Melanocyte of skin (primary cell): ENCODE results near the gene ADAMTS2. TPM values are rescaled to one million over a fixed set of nuclear protein-coding genes. Genes with fewer than 3 reads are reported as not detected.

ENCODE experiments used
- small RNA-seq, 2 donors: library from RNA; depleted of rRNA; stranded (forward); fragments of <200 nt; gene quantifications; one replicate each; pipeline ENCODE3, GENCODE V24; 2012
- total RNA-seq, 2 donors: library from RNA; depleted of rRNA; stranded (reverse); fragments of >200 nt; gene quantifications; 2 replicates each; pipeline ENCODE4 v1.2.3, GENCODE V29; 2012

The ADAMTS2 gene
- 1 to 10 TPM in 1 of 2 donors, under 1 TPM in 1; under 0.01 to 2.0 TPM for total RNA-seq

GRCh38 chr5:179345433-179346321, at the start of gene ADAMTS2:
TSS of gene ADAMTS2 (minus strand) at chr5:179345461. CDS start at chr5:179345328, 133 bp downstream.

Small RNAs within 50 kb of the gene (small RNA-seq; reads per million reads assigned to genes)
- 0 reads per million in 2 donors for gene AC109479.2

Other genes starting within 250 kb of the ADAMTS2 start
- gene RUFY1, start 205.1 kb upstream of the ADAMTS2 start, total RNA-seq, result 10 to 100 TPM; 22.0 to 27.3 TPM